Measurements from ENCODE around the gene NXPH1.

- TF ChIP-seq CTCF (IDR thresholded peaks at IDR 0.05) (no peak), EZH2 (IDR thresholded peaks at IDR 0.05) (no peak)
Measured at GRCh38 chr7:8386926-8387550, 46.4 kb upstream of the NXPH1 start.
